ENCODE measurements around the gene COL16A1.

The COL16A1 gene

GRCh38 chr1:31637915-31638673 lies 65.7 kb downstream of the COL16A1 start:
- Histone ChIP-seq H3K4me2 (ENCODE audit: low read length) (no peak overlapping the region), H2AFZ (no peak overlapping the region), H3K4me1 (no peaks in the 10 kb centered on the region), H3K27ac (no peak overlapping the region), H3K79me2 (peaks cover 19% of the 10 kb centered on the region), H3K9ac (no peak overlapping the region), H3K36me3 (ENCODE audit: control insufficient read depth, insufficient read depth, low read length) (no peaks in the 10 kb centered on the region), H3K27me3 (ENCODE audit: control insufficient read depth, insufficient read depth, low read length) (no peaks in the 10 kb centered on the region), H3K4me3 (ENCODE audit: low read depth, low read length) (no peak overlapping the region), H3K9me3 (ENCODE audit: control insufficient read depth, low read length) (no peaks in the 10 kb centered on the region)
- TF ChIP-seq CTCF (IDR thresholded peaks at IDR 0.05): no peak

- Histone ChIP-seq H3K27me3 (ENCODE audit: control insufficient read depth, insufficient read depth, low read length) (no peaks in the 10 kb centered on the region), H3K9me3 (ENCODE audit: control insufficient read depth, low read length) (no peaks in the 10 kb centered on the region), H3K9ac (no peak overlapping the region), H3K36me3 (ENCODE audit: control insufficient read depth, insufficient read depth, low read length) (no peaks in the 10 kb centered on the region), H3K4me2 (ENCODE audit: low read length) (no peak overlapping the region), H3K79me2 (no peaks in the 10 kb centered on the region), H3K27ac (no peak overlapping the region), H3K4me1 (no peaks in the 10 kb centered on the region), H2AFZ (no peak overlapping the region), H3K4me3 (ENCODE audit: low read depth, low read length) (no peak overlapping the region)
- TF ChIP-seq CTCF (IDR thresholded peaks at IDR 0.05): peak; percentile 18
Observed at GRCh38 chr1:31633117-31633516, 70.7 kb downstream of the COL16A1 start.

- no peak overlapping the region for H2AFZ ChIP-seq
- H3K27ac ChIP-seq: no peak overlapping the region
- no peak overlapping the region for H3K4me3 ChIP-seq (ENCODE audit: low read depth, low read length)
- TF ChIP-seq CTCF (IDR thresholded peaks at IDR 0.05): no peak
- no peaks in the 10 kb centered on the region for H3K9me3 ChIP-seq (ENCODE audit: control insufficient read depth, low read length)
- no peaks in the 10 kb centered on the region for H3K36me3 ChIP-seq (ENCODE audit: control insufficient read depth, insufficient read depth, low read length)
- H3K27me3 ChIP-seq (ENCODE audit: control insufficient read depth, insufficient read depth, low read length): no peaks in the 10 kb centered on the region
- no peaks in the 10 kb centered on the region for H3K79me2 ChIP-seq
- no peak overlapping the region for H3K9ac ChIP-seq
- H3K4me1 ChIP-seq: no peaks in the 10 kb centered on the region
- no peak overlapping the region for H3K4me2 ChIP-seq (ENCODE audit: low read length)
Observed at GRCh38 chr1:31632649-31633048, 71.2 kb downstream of the COL16A1 start.

- Histone ChIP-seq H3K9me3 (ENCODE audit: control insufficient read depth, low read length) (no peaks in the 10 kb centered on the region), H3K4me1 (no peaks in the 10 kb centered on the region), H2AFZ (no peak overlapping the region), H3K4me3 (ENCODE audit: low read depth, low read length) (no peak overlapping the region), H3K79me2 (no peaks in the 10 kb centered on the region), H3K9ac (no peak overlapping the region), H3K27ac (no peak overlapping the region), H3K4me2 (ENCODE audit: low read length) (no peak overlapping the region), H3K27me3 (ENCODE audit: control insufficient read depth, insufficient read depth, low read length) (no peaks in the 10 kb centered on the region), H3K36me3 (ENCODE audit: control insufficient read depth, insufficient read depth, low read length) (no peaks in the 10 kb centered on the region)
- no peak for TF ChIP-seq CTCF (IDR thresholded peaks at IDR 0.05)
Observed at GRCh38 chr1:31628931-31629556, 74.8 kb downstream of the COL16A1 start.
